Measurements from ENCODE around the gene DNAJC28.

DNA sequence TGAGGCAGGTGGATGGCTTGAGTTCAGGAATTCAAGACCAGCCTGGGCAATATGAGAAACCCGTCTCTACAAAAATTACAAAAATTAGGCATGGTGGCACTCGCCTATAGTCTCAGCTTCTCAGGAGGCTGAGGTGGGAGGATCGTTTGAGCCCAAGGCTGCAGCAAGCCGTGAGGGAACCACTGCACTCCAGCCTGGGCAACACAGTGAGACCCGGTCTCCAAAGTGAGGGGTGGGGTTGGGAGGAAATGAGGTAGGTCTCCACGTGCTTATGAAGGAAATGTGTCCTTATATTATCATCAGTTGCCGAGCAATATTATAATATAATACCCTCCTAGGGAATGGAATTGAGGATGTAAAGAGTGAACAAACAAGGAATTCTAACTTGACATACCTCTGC lies 14.4 kb downstream of the DNAJC28 start:
- TF ChIP-seq EP300 (IDR thresholded peaks at IDR 0.05; ENCODE audit: borderline replicate concordance) (no peak), TEAD4 (IDR thresholded peaks at IDR 0.05) (no peak), CREB1 (IDR thresholded peaks at IDR 0.05; ENCODE audit: low read depth) (no peak), EGR1 (IDR thresholded peaks at IDR 0.05) (no peak), YY1 (IDR thresholded peaks at IDR 0.05; ENCODE audit: low read depth) (no peak), REST (IDR thresholded peaks at IDR 0.05; ENCODE audit: low read depth) (no peak), TAF1 (IDR thresholded peaks at IDR 0.05; ENCODE audit: low read depth) (no peak), TCF12 (IDR thresholded peaks at IDR 0.05; ENCODE audit: low read depth) (no peak), FOXM1 (IDR thresholded peaks at IDR 0.05; ENCODE audit: borderline replicate concordance, low read depth) (no peak), CEBPB (IDR thresholded peaks at IDR 0.05) (no peak)
- TF ChIP-seq, protein P1, sequence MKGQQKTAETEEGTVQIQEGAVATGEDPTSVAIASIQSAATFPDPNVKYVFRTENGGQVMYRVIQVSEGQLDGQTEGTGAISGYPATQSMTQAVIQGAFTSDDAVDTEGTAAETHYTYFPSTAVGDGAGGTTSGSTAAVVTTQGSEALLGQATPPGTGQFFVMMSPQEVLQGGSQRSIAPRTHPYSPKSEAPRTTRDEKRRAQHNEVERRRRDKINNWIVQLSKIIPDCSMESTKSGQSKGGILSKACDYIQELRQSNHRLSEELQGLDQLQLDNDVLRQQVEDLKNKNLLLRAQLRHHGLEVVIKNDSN (IDR thresholded peaks at IDR 0.05), result no peak

Data from Ishikawa (cell line).